Cerebellar cortex (tissue), 1 donor: Measurements from ENCODE around the gene ZNF219.

Source experiments
- DNase-seq: peaks from one replicate; pipeline ENCODE4 v3.0.0-alpha.2; 2015; ENCODE audit warnings: low spot score

ZNF219 gene

DNA sequence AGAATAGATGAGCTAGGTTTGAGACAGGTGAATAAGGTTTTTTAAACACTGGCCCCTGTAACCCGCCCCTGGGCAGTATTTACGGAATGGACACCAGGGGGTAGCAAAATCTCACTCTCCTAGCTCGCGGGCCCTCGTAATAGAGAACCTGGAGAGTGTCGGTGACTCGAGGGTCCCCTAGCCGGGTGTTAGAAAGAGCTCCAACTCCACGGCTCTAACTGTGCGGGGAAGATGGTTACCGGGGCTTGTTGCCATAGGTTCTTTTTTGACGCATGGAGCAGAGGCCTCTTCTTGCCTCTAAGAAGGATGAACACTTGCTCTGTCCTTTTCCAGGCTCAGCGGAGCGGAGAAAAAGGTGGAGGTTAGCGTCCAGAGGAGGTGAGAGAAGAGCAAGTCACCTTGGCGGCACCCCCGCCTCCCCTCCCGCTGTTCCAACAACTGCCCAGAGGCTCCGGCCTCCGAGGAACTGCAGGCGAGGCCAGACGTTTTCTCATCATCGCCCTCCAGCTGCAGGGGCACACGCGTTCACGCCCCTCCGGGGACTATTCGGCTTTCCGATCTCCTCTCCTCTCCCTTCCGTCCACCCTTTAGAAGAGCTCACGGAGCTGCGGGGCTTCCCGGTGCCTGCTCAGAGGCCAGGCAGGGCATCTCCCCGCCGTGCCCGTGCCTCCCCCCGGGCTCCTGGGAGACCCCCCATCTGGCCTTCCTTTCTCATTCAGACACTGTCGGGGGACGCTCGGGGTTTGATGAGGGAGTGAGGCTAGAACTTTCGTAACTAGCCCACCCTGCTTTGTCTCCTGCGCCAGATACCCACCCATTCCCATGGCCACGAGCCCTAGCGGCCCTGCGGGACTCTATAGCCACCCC lies 29.7 kb downstream of the ZNF219 start:
- DNase-seq = peak; percentile 84

GRCh38 chr14:21066882-21067502 lies 31.5 kb downstream of the ZNF219 start:
- peak; percentile 35 for DNase-seq

DNA sequence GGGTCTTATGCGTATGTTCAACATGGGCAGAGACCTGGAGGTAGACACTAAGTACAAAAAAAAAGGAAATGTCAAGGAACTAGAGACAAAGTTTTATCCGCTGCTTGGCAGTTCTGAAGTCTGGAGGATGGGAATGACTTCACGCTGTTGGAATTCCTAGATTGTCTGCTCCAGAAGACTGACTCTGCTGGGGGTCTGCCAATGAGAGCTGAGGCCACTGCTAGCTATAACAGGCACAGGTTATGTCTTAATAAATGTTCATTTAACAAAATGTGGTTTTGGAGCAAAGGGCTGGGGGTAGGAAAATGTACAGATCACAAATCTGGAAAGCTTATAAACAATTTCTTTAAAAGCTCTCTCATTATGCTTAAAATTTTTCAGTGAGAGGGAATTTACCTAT lies 35.0 kb downstream of the ZNF219 start:
- DNase-seq = no peak

GRCh38 chr14:21061347-21061668 lies 37.1 kb downstream of the ZNF219 start:
- DNase-seq = no peak

DNA sequence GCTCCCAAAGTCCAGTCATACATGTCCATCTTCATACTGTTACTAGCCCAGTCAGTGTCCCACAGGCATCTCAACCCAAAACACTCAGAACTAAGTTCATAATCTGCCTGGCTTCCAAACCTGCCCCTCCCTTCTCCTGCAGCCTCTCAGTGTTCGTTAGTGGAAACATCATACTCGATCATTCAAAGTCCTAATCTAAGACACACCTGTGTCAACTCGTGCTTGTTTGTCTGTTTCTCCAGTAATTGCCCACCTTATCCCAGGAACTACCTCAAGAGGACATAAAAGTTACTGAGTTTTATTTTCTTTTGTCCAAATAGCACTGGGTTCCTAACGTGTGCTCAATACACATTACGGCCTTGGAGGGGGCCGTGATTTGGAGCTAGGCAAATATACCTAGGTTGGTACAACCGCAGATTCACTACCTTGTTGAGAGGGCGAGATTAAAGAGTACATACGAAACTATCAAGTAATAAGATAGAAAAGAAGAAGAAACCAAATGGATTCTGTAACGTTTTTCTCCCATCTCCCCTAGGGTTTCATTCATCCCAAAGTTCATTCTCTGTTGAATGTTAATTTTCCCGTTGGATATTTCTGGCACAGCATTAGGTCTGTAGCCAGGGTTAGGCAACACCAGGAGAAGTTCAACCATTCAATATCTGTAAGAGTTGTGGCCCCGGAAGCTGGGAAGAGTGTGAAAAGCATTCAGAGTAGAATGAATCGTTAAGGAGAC lies 37.7 kb downstream of the ZNF219 start:
- DNase-seq = no peak

DNA sequence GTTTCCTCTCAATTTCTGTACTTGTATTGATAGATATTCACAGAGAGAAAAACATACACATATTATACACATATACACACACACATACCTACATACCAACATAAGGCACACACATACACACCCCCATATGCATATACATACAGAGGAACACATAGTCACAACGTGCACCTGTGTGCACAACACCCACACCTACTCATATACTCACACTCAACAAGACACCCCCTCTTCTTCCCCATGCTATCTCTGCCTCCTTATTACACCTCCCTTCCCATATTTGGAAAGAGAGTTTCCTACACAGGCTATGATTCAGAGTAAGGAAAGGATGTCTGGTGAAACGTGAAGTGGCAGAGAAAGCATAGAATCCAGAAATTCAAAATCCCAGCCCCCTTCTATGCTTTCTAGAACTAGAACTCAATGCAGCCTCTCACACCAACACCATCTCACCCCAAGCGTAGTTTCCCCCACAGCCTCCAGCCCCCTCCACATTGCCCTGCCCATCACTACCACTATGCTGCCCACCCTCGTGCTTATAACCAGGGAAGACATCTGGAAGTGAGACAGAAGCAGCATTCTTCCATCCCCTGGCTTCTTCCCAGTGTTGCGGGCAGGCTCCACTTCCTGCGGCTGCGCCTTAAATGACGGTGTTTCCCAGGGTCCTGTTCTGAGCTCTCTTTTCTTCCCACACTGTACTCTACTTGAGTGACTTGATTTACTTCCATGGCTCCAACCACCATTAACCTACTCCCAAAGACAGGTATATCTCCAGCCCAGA lies 38.4 kb downstream of the ZNF219 start:
- no peak for DNase-seq

GRCh38 chr14:21058903-21059302 lies 39.6 kb downstream of the ZNF219 start:
- no peak for DNase-seq

- DNase-seq = no peak
Observed at GRCh38 chr14:21057803-21058675, 40.4 kb downstream of the ZNF219 start, which contains the start of gene RNASE8. Gene RNASE8, plus strand, starts transcription at chr14:21057822. Its CDS starts 71 bp downstream, at chr14:21057893.

GRCh38 chr14:21056520-21057163 lies 41.8 kb downstream of the ZNF219 start:
- no peak for DNase-seq

DNA sequence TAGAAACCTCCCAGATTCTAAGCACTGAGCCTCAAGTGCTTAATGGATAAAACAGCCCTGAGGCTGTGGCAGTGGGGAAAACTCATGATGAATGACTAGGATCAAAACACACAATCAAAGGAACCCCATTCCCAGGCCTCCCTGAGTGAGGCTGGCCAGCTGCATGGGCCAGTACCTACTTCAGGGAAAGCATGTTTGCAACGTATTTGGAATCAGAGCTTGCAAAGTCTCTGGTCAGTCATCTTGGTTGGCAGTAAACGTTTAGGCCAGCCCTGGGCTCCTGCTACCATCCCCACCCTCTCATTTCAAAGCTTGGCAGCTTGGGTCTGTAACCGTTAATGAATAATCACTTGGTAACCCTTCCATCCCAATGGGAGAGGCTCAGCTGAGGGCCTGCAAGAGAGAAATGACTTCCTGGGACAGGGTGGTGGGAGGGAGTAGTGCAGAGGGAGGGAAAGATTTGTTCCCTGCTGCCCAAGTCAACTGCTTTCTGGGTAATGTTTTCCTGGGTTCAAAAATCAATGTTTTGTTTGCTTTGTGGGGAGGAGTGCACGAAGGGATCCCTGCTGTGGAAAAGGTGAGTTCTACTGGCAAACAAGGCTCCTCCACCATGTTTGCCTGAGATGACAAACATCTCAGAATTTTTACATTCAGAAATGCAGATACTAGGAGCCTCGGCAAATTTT lies 42.9 kb downstream of the ZNF219 start:
- no peak for DNase-seq

GRCh38 chr14:21054768-21055145 lies 43.7 kb downstream of the ZNF219 start:
- no peak for DNase-seq

DNA sequence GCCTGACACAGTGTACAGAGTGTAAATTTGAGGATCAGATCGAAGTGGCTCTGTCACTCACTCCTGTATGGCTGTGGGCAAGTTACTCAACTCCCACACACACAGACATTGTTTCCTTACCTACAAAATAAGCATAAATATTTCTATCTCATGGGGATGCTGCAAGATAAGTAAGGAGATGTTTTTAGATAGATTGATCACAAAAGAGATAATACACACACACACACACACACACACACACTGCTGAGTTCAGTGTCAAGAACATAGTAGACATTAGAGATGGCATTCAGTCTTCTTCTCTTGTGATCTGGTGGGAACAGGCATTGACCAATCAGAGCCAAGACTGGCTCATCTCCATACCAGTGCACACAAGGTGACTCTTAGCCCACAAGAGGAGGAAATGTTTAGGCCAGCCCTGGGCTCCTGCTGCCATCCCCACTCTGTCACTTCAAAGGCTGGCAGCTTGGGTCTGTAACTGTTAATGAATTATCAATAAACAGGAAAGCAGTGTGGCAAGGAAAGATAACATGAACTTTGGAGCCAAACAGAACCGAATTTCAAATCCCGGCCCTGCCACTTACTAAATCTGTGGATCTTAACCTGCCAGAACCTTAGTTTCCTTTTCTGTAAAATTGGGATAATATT lies 44.2 kb downstream of the ZNF219 start:
- DNase-seq = no peak

DNA sequence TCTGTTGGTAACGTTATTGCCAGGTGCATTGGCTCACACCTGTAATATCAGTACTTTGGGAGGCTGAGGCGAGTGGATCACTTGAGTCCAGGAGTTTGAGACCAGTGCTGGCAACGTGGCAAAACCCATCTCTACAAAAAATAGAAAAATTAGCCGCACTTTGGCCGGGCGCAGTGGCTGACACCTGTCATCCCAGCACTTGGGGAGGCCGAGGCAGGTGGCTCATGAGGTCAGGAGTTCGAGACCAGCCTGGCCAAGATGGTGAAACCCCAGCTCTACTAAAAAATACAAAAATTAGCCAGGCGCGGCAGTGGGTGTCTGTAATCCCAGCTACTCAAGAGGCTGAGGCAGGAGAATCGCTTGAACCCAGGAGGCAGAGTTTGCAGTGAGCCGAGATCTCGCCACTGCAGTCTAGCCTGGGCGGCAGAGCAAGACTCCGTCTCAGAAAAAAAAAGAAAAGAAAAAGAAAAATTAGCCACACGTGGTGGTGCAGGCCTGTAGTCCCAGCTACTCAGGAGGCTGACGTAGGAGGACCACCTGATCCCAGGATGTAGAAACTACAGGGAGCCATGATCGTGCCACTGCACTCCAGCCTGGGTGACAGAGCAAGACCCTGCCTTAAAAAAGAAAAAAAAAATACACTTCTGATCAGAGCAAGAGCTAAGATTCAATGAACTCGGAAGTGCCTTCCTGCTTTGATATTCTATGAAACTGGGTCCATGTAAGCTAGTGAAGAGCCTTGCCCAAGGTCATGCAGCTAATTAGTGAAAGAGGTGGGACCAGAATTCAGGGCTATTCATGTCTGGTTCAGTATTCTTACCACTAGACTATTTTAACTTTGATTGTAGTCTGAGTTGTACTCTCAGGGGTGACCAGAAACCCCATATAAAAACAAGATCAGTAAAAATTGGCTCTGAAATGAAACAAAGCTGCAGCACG lies 45.0 kb downstream of the ZNF219 start:
- DNase-seq = no peak

GRCh38 chr14:21050597-21050996 lies 47.9 kb downstream of the ZNF219 start:
- DNase-seq = no peak

DNA sequence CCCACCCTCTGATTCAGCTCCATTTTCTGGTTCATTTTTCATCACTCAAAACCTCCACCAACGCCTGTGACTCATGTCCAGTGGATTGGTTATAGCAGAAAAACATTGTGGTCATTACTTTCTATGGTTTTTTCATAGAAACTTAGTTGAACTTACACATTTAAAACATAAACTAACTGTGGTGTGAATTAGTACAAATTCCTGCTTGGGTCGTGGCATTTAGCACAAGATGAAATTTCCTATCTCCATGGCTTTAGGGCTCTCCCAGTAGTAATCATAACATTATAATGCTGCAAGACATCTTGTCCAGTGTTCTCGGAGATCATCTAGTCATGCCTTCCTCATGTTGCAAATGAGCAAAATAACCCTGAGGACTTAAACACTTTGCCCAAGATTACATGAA lies 49.2 kb downstream of the ZNF219 start:
- DNase-seq = no peak

GRCh38 chr14:21048638-21049037 lies 49.8 kb downstream of the ZNF219 start:
- no peak for DNase-seq

GRCh38 chr14:21047378-21047781 lies 51.1 kb downstream of the ZNF219 start:
- no peak for DNase-seq

GRCh38 chr14:21043974-21044618 lies 54.4 kb downstream of the ZNF219 start:
- DNase-seq = no peak
